K562 (cell line): ENCODE measurements around the gene CABYR. TPM values are rescaled to one million over a fixed set of nuclear protein-coding genes. Genes with fewer than 3 reads are reported as not detected.

Experiments used
- ATAC-seq: fragments of 200-7000 bp; cut with Tn5 transposase; 3 replicates; pipeline ENCODE4 v1.9.1; 2020; ENCODE audit warnings: moderate library complexity
- BruUV-seq: library from RNA; stranded (reverse); fragments of 400-500 nt; replicated peaks from 2 replicates; lab custom pipeline; 2021; lab: Mats Ljungman, UMichigan
- CTCF ChIA-PET: fragments of 300-600 bp; formaldehyde crosslinking; extraction: SDS; loops from one replicate; lab custom pipeline; 2021; ENCODE audit warnings: low intra/inter-chr PET ratio; lab: Yijun Ruan, JAX
- POLR2A ChIA-PET: fragments of 300-600, 350-650 bp; sonication (Branson Sonifier 250); formaldehyde crosslinking; extraction: SDS; loops from one replicate; lab custom pipeline; 2021; ENCODE audit warnings: antibody characterized with exemption, inconsistent platforms; lab: Yijun Ruan, JAX
- DNase-seq, 4 experiments: peaks; one replicate each; pipeline versions ENCODE4 v3.0.0 to v3.0.0-alpha.2; 2011 to 2018; ENCODE audit warnings: low spot score in 3 of 4, mixed read lengths in 3 of 4; ENCODE audit errors: extremely low read depth in 1 of 4
- FAIRE-seq: peaks from 2 replicates; lab custom pipeline; 2011; peaks lifted over from hg19 to GRCh38; lab: Jason Lieb, UNC
- H2AFZ ChIP-seq: 2 replicates; pipeline ENCODE4 v1.6.0; 2011; ENCODE audit warnings: low read depth, low read length, control low read depth, inconsistent platforms
- H3K27ac ChIP-seq: fragments of 200-600 bp; 3 replicates; pipeline ENCODE4 v1.8.0; 2011; ENCODE audit warnings: low read depth, mild to moderate bottlenecking, control low read depth, inconsistent platforms, low read length, moderate library complexity, mixed read lengths; ENCODE audit errors: extremely low read depth
- H3K27me3 ChIP-seq, 2 experiments: fragments of 300-600 bp in 1 of 2; 2 replicates in 1 of 2; 3 replicates in 1 of 2; pipeline versions ENCODE4 v1.6.0 to v1.8.0; 2011; ENCODE audit warnings: inconsistent platforms in 2 of 2, low read length in 2 of 2, mild to moderate bottlenecking in 1 of 2, mixed read lengths in 1 of 2, moderate library complexity in 1 of 2; ENCODE audit not compliant: control insufficient read depth in 2 of 2, insufficient read depth in 2 of 2
- H3K36me3 ChIP-seq: fragments of 300-600 bp; 3 replicates; pipeline ENCODE4 v1.8.0; 2011; ENCODE audit warnings: mild to moderate bottlenecking, low read length, inconsistent platforms; ENCODE audit not compliant: control insufficient read depth, insufficient read depth
- H3K4me1 ChIP-seq, 2 experiments: fragments of 200-600 bp in 1 of 2; replicated peaks in 1 of 2; 2 replicates in 1 of 2; 3 replicates in 1 of 2; pipeline versions ENCODE4 v1.5.1 to v1.8.0; 2011; ENCODE audit warnings: inconsistent platforms in 2 of 2, low read length in 2 of 2, mild to moderate bottlenecking in 1 of 2, mixed read lengths in 1 of 2, moderate library complexity in 1 of 2; ENCODE audit not compliant: control insufficient read depth in 2 of 2, insufficient read depth in 2 of 2
- H3K4me2 ChIP-seq: 2 replicates; pipeline ENCODE4 v1.6.1; 2011; ENCODE audit warnings: low read length, control low read depth, inconsistent platforms, mixed read lengths; ENCODE audit not compliant: insufficient read depth
- H3K4me3 ChIP-seq: fragments of 200-600 bp; sonication (generic), shearing (Covaris generic); 2 replicates; pipeline ENCODE4 v1.5.1; 2016; ENCODE audit warnings: control low read depth, inconsistent platforms
- H3K79me2 ChIP-seq: fragments of 200-600 bp; 3 replicates; pipeline ENCODE4 v1.8.0; 2011; ENCODE audit warnings: low read length, inconsistent platforms; ENCODE audit not compliant: control insufficient read depth, insufficient read depth
- H3K9ac ChIP-seq, 2 experiments: 2 replicates each; pipeline versions ENCODE4 v1.6.0 to v1.6.1; 2011; ENCODE audit warnings: low read depth in 2 of 2, low read length in 2 of 2, control low read depth in 1 of 2, inconsistent platforms in 1 of 2, mild to moderate bottlenecking in 1 of 2, mixed read lengths in 1 of 2; ENCODE audit not compliant: insufficient read depth in 1 of 2
- H3K9me1 ChIP-seq: one replicate; pipeline ENCODE4 v1.6.0; 2011; ENCODE audit warnings: inconsistent platforms, mild to moderate bottlenecking, low read length, moderate library complexity; ENCODE audit not compliant: control insufficient read depth, insufficient read depth
- H3K9me3 ChIP-seq: replicated peaks from 2 replicates; pipeline ENCODE4 v1.5.1; 2011; ENCODE audit warnings: low read depth, low read length, inconsistent platforms; ENCODE audit not compliant: control insufficient read depth, insufficient read depth
- H4K20me1 ChIP-seq: replicated peaks from 2 replicates; pipeline ENCODE4 v1.6.1; 2011; ENCODE audit warnings: low read length, inconsistent platforms, mixed read lengths; ENCODE audit not compliant: control insufficient read depth, insufficient read depth
- CCNT2 ChIP-seq: IDR thresholded peaks from 2 replicates; pipeline ENCODE4 v1.6.1; 2011; ENCODE audit warnings: borderline replicate concordance, low read depth, mild to moderate bottlenecking, moderate library complexity, mixed read lengths, low read length; ENCODE audit not compliant: insufficient read length; ENCODE audit errors: extremely low read depth
- EP400 ChIP-seq: fragments of 450-650 bp; IDR thresholded peaks from 2 replicates; pipeline ENCODE4 v1.6.1; 2017; ENCODE audit warnings: antibody characterized with exemption, mild to moderate bottlenecking, moderate library complexity
- ILF3 ChIP-seq: fragments of 450-650 bp; IDR thresholded peaks from 2 replicates; pipeline ENCODE4 v1.6.1; 2018; ENCODE audit warnings: antibody characterized with exemption, mild to moderate bottlenecking, moderate library complexity, borderline replicate concordance
- PRMT5 ChIP-seq: sonication (generic); formaldehyde crosslinking; IDR thresholded peaks from 2 replicates; pipeline ENCODE4 v1.5.0; 2020; ENCODE audit warnings: missing genetic modification reagents
- SIN3A ChIP-seq, 2 experiments: fragments of 150-350 bp in 1 of 2; IDR thresholded peaks; 2 replicates each; pipeline ENCODE4 v1.6.1; 2011 to 2016; ENCODE audit warnings: borderline replicate concordance in 2 of 2, low read depth in 2 of 2, low read length in 2 of 2, mild to moderate bottlenecking in 2 of 2, moderate library complexity in 2 of 2; ENCODE audit not compliant: control insufficient read depth in 1 of 2
- ZNF232 ChIP-seq: sonication (generic); formaldehyde crosslinking; IDR thresholded peaks from 2 replicates; pipeline ENCODE4 v1.8.0; 2022; ENCODE audit warnings: mild to moderate bottlenecking, missing genetic modification reagents
- ZNF311 ChIP-seq: fragments of 250-450 bp; sonication (Bioruptor Pico); IDR thresholded peaks from 2 replicates; pipeline ENCODE4 v1.4.0; 2020; ENCODE audit warnings: mild to moderate bottlenecking, moderate library complexity
- WGBS: fragments of 100-300 bp; shearing (Covaris generic); methylation state at CpG from one replicate; pipeline ENCODE4 v1.1.6; 2016; ENCODE audit warnings: low coverage, mixed read lengths; ENCODE audit not compliant: insufficient coverage; ENCODE audit errors: missing lambda C conversion rate; 5-methylcytosine and 5-hydroxymethylcytosine counted together
- in situ Hi-C: fragments of 300-500 bp; cut with MboI; formaldehyde crosslinking; loops from 4 replicates; pipeline ENCODE4 v1.15.0; 2018; ENCODE audit warnings: inconsistent platforms, mixed read lengths
- intact Hi-C: fragments of 100-400 bp; cut with micrococcal nuclease; formaldehyde crosslinking; loops from 2 replicates; pipeline ENCODE4 v1.14.2; 2022
- polyA plus RNA-seq, 8 experiments: library from polyadenylated mRNA; depleted of rRNA in 4 of 8; stranded (reverse) in 5 of 8; unstranded in 3 of 8; fragments of >200 nt; fragmentation: Nextera tagmentation in 2 of 8; fragmentation: Illumina TruSeq in 1 of 8; extraction: Ambion mirVana in 2 of 8; extraction: Trizol in 1 of 8; gene quantifications; 2 replicates each; pipeline versions ENCODE4 v1.2.1 to v1.2.3, GENCODE V29; 2011 to 2014; ENCODE audit warnings: inconsistent platforms in 1 of 8, missing spikeins in 1 of 8
- total RNA-seq, 7 experiments: library from RNA; depleted of rRNA in 6 of 7; stranded (reverse); fragments of >200 nt in 6 of 7; fragmentation: Illumina TruSeq in 2 of 7; extraction: Trizol in 2 of 7; gene quantifications; 2 replicates each; pipeline versions ENCODE4 v1.2.1 to v1.2.3, GENCODE V29; 2011 to 2021; ENCODE audit warnings: low replicate concordance in 1 of 7
- TF ChIP-seq, protein P1 (sequence below): sonication (generic); formaldehyde crosslinking; IDR thresholded peaks from 2 replicates; pipeline ENCODE4 v1.8.1; 2023; ENCODE audit warnings: mild to moderate bottlenecking, missing genetic modification reagents, moderate library complexity

The CABYR gene
- total and polyA plus RNA-seq, 9 of the 15 experiments (the other 6 are each of a cell fraction or from before 2014, with no cell fraction given): not detected

DNA sequence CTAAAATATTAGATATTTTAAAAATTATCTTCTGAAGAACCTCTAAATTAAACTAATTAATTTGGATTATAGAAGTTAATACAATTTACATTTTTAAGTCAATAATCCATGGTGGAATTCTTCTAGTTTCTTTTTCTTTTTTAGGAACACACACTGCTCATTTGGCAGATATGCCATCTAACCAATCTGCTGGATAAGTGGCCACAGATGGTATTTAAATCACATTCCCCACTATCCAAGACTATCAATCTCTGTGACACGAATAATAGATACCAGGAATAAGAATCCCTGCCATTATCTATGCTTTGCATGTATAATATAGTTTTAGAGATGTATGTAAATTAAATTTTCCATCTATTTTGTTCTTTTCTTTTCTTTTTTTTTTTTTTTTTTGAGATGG is 58.5 kb downstream of the CABYR start:
- no peaks in the 10 kb centered on the region for H3K79me2 ChIP-seq
- H3K36me3 ChIP-seq: no peaks in the 10 kb centered on the region
- DNase-seq: no peak
- ChIA-PET POLR2A (no interaction called here), CTCF (no interaction called here)
- H3K9ac ChIP-seq: no peak overlapping the region
- 0% methylated on average over 1 of the region's 1 CpG for WGBS
- ATAC-seq: no peak
- BruUV-seq: no TSS peak
- H3K9me1 ChIP-seq: no peaks in the 10 kb centered on the region
- no peaks in the 10 kb centered on the region for H4K20me1 ChIP-seq
- H3K9me3 ChIP-seq: no peaks in the 10 kb centered on the region
- no peak overlapping the region for H3K27ac ChIP-seq
- in situ Hi-C loops (no loop called here), intact Hi-C loops (no loop called here)
- TF ChIP-seq ZNF311 (no peak), EP400 (no peak), SIN3A (IDR thresholded peaks at IDR 0.05; ENCODE audit: borderline replicate concordance in 2 of 2, control insufficient read depth in 1 of 2, low read depth in 2 of 2, low read length in 2 of 2) (no peak), CCNT2 (no peak), PRMT5 (CRISPR knock-in tag) (no peak), ZNF232 (CRISPR knock-in tag) (no peak), ILF3 (no peak)
- TF ChIP-seq, protein P1, sequence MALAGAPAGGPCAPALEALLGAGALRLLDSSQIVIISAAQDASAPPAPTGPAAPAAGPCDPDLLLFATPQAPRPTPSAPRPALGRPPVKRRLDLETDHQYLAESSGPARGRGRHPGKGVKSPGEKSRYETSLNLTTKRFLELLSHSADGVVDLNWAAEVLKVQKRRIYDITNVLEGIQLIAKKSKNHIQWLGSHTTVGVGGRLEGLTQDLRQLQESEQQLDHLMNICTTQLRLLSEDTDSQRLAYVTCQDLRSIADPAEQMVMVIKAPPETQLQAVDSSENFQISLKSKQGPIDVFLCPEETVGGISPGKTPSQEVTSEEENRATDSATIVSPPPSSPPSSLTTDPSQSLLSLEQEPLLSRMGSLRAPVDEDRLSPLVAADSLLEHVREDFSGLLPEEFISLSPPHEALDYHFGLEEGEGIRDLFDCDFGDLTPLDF (CRISPR knock-in tag): no peak
- FAIRE-seq: no peak
- no peak overlapping the region for H3K4me3 ChIP-seq
- H3K4me1 ChIP-seq: no peaks in the 10 kb centered on the region
- peaks cover 0 to 2% of the 10 kb centered on the region in 2 experiments; a peak in 1 of 5 replicates for H3K27me3 ChIP-seq
- no peak overlapping the region for H2AFZ ChIP-seq
- no peak overlapping the region for H3K4me2 ChIP-seq
